HG03103 (cell line): Measurements from ENCODE around the gene ATCAY.

ENCODE experiments used
- ATAC-seq: cut with Tn5 transposase; IDR thresholded peaks from one replicate; pipeline ENCODE4 v1.9.1; 2021; ENCODE audit warnings: low read depth; ENCODE audit not compliant: unreplicated experiment

Gene ATCAY, protein sequence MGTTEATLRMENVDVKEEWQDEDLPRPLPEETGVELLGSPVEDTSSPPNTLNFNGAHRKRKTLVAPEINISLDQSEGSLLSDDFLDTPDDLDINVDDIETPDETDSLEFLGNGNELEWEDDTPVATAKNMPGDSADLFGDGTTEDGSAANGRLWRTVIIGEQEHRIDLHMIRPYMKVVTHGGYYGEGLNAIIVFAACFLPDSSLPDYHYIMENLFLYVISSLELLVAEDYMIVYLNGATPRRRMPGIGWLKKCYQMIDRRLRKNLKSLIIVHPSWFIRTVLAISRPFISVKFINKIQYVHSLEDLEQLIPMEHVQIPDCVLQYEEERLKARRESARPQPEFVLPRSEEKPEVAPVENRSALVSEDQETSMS

GRCh38 chr19:3880471-3881271, at the start of gene ATCAY:
Gene ATCAY (plus strand): TSS chr19:3880685. CDS start chr19:3885768, 5,083 bp downstream.
- ATAC-seq: no peak

- no peak for ATAC-seq
Observed at GRCh38 chr19:3831601-3832000, 48.9 kb upstream of the ATCAY start.

GRCh38 chr19:3832001-3832400, 48.5 kb upstream of the ATCAY start:
- ATAC-seq: no peak

DNA sequence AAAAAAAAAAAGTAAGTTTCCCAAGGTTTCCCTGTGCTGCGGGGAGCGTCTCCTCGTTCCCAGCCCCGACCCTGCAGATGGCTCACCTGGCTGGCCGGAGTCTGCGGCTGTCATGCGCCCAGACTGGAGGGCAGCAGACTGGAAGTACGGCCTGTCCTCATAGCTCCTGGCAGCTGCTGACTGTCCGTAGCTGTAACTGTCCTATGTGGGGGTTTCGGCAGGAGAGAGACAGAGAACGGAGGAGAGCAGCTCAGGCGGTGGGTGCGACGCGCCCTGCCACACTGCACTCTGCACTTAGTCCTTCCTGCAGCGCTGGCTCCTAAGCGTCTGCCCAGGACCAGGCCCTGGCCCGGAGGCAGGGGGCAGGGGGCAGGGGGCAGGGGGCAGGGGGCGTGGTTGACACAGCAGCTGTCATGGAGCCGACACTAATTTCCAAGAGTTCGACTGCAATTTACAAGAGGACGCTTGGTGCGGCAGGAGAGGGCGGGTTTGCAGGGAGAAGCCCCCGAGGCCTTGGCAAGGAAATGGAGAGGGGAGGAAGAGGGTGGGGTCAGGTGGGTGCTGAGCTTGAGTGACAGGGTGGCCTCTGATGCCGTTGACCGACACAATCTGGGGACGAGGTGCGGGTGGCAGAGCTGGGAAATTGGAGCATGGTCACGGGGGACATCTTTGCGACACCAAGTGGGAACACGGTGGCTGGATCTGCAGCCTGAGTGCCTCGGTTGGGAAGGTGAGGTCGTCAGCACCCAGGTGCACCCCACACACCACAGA, 46.7 kb upstream of the ATCAY start:
- ATAC-seq: no peak

- no peak for ATAC-seq
Observed at GRCh38 chr19:3834349-3835054, 46.0 kb upstream of the ATCAY start.

GRCh38 chr19:3835055-3835435, 45.4 kb upstream of the ATCAY start:
- ATAC-seq: no peak

DNA sequence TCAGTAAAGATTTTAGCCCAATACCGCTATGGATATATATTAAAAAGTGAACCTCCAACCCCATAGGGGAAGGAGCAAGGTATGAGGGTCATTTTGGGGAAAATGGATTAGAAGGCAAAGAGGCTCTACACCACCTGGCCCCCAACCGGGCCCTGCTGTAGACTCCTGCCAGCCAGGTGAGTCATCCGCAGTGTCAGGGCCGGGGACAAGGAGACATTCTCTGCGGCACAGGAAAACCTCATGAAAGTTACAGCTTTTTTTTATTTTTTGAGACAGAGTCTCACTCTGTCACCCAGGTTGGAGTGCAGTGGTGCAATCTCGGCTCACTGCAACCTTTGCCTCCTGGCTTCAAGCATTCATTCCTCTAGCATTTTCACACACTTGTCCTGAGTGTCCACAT, 43.6 kb upstream of the ATCAY start:
- no peak for ATAC-seq

GRCh38 chr19:3837332-3837731, 43.2 kb upstream of the ATCAY start:
- no peak for ATAC-seq

DNA sequence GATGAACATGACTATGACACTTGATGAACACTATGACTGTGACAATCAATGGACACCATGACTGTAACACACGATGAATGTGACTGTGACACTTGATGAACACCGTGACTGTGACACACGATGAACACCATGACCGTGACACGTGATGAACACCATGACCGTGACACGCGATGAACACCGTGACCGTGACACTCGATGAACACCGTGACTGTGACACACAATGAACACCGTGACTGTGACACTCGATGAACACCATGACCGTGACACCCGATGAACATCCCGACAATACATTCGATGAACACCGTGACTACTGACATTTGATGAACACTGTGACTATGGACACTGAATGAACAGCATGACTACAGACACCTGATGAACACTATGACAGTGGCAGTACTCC, 42.6 kb upstream of the ATCAY start:
- no peak for ATAC-seq

- ATAC-seq: no peak
Observed at GRCh38 chr19:3838661-3839060, 41.8 kb upstream of the ATCAY start.

GRCh38 chr19:3839941-3840340, 40.5 kb upstream of the ATCAY start:
- ATAC-seq: no peak

DNA sequence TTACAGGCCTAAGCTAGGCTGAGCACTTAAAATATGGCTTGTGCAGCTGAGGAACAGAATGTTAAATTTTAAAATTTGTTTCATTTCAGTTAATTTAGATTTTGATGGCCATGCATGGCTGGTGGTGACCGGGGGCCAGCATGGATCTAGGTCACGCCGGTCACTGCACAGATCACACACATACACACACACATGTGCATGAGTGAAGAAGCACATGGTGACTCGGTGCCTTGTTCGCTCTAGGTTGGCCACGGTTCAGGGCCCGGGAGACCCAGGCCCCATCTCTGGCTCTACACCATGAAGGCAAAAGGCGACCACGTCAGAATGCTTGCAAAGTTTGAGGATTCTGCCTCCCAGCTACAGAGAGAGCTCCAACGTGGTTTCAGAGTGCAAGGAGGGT, 39.7 kb upstream of the ATCAY start:
- ATAC-seq: no peak

GRCh38 chr19:3842948-3843347, 37.5 kb upstream of the ATCAY start:
- no peak for ATAC-seq

- no peak for ATAC-seq
Observed at GRCh38 chr19:3844596-3844995, 35.9 kb upstream of the ATCAY start.

GRCh38 chr19:3849092-3849491, 31.4 kb upstream of the ATCAY start:
- ATAC-seq: no peak

- ATAC-seq: no peak
Observed at GRCh38 chr19:3849787-3850186, 30.7 kb upstream of the ATCAY start.

- no peak for ATAC-seq
Observed at GRCh38 chr19:3850320-3850972, 30.0 kb upstream of the ATCAY start.

- no peak for ATAC-seq
Observed at GRCh38 chr19:3851254-3852176, 29.0 kb upstream of the ATCAY start.

GRCh38 chr19:3852177-3852511, 28.3 kb upstream of the ATCAY start:
- ATAC-seq: no peak
